ENCODE results near the gene SCG2. TPM values are rescaled to one million over a fixed set of nuclear protein-coding genes. Genes with fewer than 3 reads are reported as not detected.

The SCG2 gene
- polyA plus RNA-seq, 1 donor (not counting 4 experiments of a cell fraction or from before 2014, with no cell fraction given), result 0.10 TPM

DNA sequence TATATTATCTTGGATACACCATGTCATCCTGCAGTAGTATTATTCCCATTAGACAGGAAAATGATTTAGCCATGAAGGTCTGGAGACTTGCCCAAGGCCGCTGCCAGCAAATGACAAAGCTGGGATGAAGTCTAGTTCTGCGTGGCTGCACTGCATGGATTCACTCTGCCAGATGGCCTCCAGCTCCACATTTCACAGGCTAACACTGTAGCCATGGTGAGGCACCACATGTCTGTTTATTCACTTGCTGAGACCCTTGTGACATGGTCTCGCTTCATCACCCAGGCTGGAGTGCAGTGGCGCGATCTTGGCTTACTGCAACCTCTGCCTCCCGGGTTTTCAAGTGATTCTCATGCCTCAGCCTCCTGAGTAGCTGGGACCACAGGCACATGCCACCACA lies 31.5 kb upstream of the SCG2 start:
- Histone ChIP-seq H3K27me3 (ENCODE audit: control insufficient read depth, extremely low read depth, insufficient read depth, low read length) (no peaks in the 10 kb centered on the region), H4K20me1 (ENCODE audit: control insufficient read depth, extremely low read depth, insufficient read depth, low read length) (no peaks in the 10 kb centered on the region), H3K27ac (ENCODE audit: control insufficient read depth, insufficient read depth, low read length) (no peak overlapping the region), H3K9ac (ENCODE audit: control insufficient read depth, extremely low read depth, insufficient read depth, low read length) (no peak overlapping the region), H3K9me3 (ENCODE audit: control insufficient read depth, low read depth, low read length) (no peaks in the 10 kb centered on the region), H3K4me3 (ENCODE audit: control insufficient read depth in 2 of 3, extremely low read depth in 1 of 3, insufficient read depth in 2 of 3, low read depth in 1 of 3, low read length in 3 of 3) (no peak overlapping the region), H3K36me3 (ENCODE audit: control insufficient read depth in 2 of 2, extremely low read depth in 1 of 2, insufficient read depth in 2 of 2, low read length in 2 of 2) (no peaks in the 10 kb centered on the region), H3K4me1 (ENCODE audit: control insufficient read depth, extremely low read depth, insufficient read depth, low read length) (no peaks in the 10 kb centered on the region), H2AFZ (ENCODE audit: control insufficient read depth, low read length) (no peak overlapping the region), H3K9me1 (ENCODE audit: control insufficient read depth, extremely low read depth, insufficient read depth, low read length) (no peaks in the 10 kb centered on the region), H3K79me2 (ENCODE audit: control insufficient read depth, insufficient read depth, low read length) (no peaks in the 10 kb centered on the region), H3K4me2 (ENCODE audit: control insufficient read depth, extremely low read depth, insufficient read depth, low read depth, low read length) (no peak overlapping the region)
- FAIRE-seq (no peak), DNase-seq (ENCODE audit: low read depth, low spot score) (no peak)
- TF ChIP-seq, protein P1, sequence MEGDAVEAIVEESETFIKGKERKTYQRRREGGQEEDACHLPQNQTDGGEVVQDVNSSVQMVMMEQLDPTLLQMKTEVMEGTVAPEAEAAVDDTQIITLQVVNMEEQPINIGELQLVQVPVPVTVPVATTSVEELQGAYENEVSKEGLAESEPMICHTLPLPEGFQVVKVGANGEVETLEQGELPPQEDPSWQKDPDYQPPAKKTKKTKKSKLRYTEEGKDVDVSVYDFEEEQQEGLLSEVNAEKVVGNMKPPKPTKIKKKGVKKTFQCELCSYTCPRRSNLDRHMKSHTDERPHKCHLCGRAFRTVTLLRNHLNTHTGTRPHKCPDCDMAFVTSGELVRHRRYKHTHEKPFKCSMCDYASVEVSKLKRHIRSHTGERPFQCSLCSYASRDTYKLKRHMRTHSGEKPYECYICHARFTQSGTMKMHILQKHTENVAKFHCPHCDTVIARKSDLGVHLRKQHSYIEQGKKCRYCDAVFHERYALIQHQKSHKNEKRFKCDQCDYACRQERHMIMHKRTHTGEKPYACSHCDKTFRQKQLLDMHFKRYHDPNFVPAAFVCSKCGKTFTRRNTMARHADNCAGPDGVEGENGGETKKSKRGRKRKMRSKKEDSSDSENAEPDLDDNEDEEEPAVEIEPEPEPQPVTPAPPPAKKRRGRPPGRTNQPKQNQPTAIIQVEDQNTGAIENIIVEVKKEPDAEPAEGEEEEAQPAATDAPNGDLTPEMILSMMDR (optimal IDR thresholded peaks at IDR 0.05 in 1 of 3, IDR thresholded peaks at IDR 0.05 in 1 of 3, conservative IDR thresholded peaks at IDR 0.05 in 1 of 3; ENCODE audit: extremely low read depth in 1 of 3, insufficient read depth in 2 of 3, low read length in 3 of 3), result no peak
- TF ChIP-seq EZH2 (IDR thresholded peaks at IDR 0.05; ENCODE audit: low read length), result no peak
- dilution Hi-C loops (cut with MboI; ENCODE audit: extremely low pct_ligation_motif_present, low sequenced_read_pairs), result no loop called here

DNA sequence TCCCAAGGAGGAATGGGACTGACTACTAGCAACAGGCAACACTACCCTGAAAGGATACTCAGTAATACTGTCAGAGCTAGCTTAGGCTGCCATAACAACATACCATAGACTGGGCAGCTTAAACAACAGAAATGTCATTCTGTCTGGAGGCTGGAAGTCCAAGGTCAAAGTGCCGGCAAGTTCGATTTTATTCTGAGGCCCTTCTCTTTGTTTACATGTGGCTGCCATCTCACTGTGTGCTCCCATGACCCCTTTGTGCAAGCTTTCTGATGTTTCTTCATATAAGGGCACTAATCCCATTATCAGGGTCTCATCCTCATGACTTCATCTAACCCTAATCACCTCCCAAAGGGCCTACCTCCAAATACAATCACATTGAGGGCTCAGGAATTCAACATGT lies 30.7 kb upstream of the SCG2 start:
- Histone ChIP-seq H3K79me2 (ENCODE audit: control insufficient read depth, insufficient read depth, low read length) (no peaks in the 10 kb centered on the region), H3K9me3 (ENCODE audit: control insufficient read depth, low read depth, low read length) (no peaks in the 10 kb centered on the region), H3K4me2 (ENCODE audit: control insufficient read depth, extremely low read depth, insufficient read depth, low read depth, low read length) (no peak overlapping the region), H3K27me3 (ENCODE audit: control insufficient read depth, extremely low read depth, insufficient read depth, low read length) (no peaks in the 10 kb centered on the region), H3K4me3 (ENCODE audit: control insufficient read depth in 2 of 3, extremely low read depth in 1 of 3, insufficient read depth in 2 of 3, low read depth in 1 of 3, low read length in 3 of 3) (no peak overlapping the region), H3K9me1 (ENCODE audit: control insufficient read depth, extremely low read depth, insufficient read depth, low read length) (no peaks in the 10 kb centered on the region), H3K4me1 (ENCODE audit: control insufficient read depth, extremely low read depth, insufficient read depth, low read length) (no peaks in the 10 kb centered on the region), H2AFZ (ENCODE audit: control insufficient read depth, low read length) (no peak overlapping the region), H4K20me1 (ENCODE audit: control insufficient read depth, extremely low read depth, insufficient read depth, low read length) (no peaks in the 10 kb centered on the region), H3K9ac (ENCODE audit: control insufficient read depth, extremely low read depth, insufficient read depth, low read length) (no peak overlapping the region), H3K27ac (ENCODE audit: control insufficient read depth, insufficient read depth, low read length) (no peak overlapping the region), H3K36me3 (ENCODE audit: control insufficient read depth in 2 of 2, extremely low read depth in 1 of 2, insufficient read depth in 2 of 2, low read length in 2 of 2) (no peaks in the 10 kb centered on the region)
- dilution Hi-C loops (cut with MboI; ENCODE audit: extremely low pct_ligation_motif_present, low sequenced_read_pairs), result no loop called here
- DNase-seq (ENCODE audit: low read depth, low spot score) (no peak), FAIRE-seq (no peak)
- TF ChIP-seq, protein P1 (optimal IDR thresholded peaks at IDR 0.05 in 1 of 3, IDR thresholded peaks at IDR 0.05 in 1 of 3, conservative IDR thresholded peaks at IDR 0.05 in 1 of 3; ENCODE audit: extremely low read depth in 1 of 3, insufficient read depth in 2 of 3, low read length in 3 of 3), result no peak
- no peak for TF ChIP-seq EZH2 (IDR thresholded peaks at IDR 0.05; ENCODE audit: low read length)

Measured in keratinocyte (primary cell).